H1 (cell line): ENCODE measurements around the gene RNGTT. TPM values are rescaled to one million over a fixed set of nuclear protein-coding genes. Genes with fewer than 3 reads are reported as not detected.

ENCODE experiments used
- CTCF ChIA-PET: fragments of 300-600 bp; sonication (Branson Sonifier 250); formaldehyde crosslinking; loops from one replicate; lab custom pipeline; 2021; ENCODE audit not compliant: partially characterized antibody; lab: Charles Lee
- POLR2A ChIA-PET: fragments of 300-600 bp; sonication (Branson Sonifier 250); formaldehyde crosslinking; loops from one replicate; lab custom pipeline; 2021; ENCODE audit warnings: inconsistent platforms; ENCODE audit not compliant: partially characterized antibody; lab: Charles Lee
- DNase-seq, 2 experiments: peaks; one replicate each; pipeline versions ENCODE4 v3.0.0 to v3.0.0-alpha.2; 2010 to 2022; ENCODE audit warnings: low spot score in 2 of 2, low read depth in 1 of 2, mixed read lengths in 1 of 2
- FAIRE-seq: peaks from 2 replicates; lab custom pipeline; 2011; peaks lifted over from hg19 to GRCh38; lab: Jason Lieb, UNC
- H2AFZ ChIP-seq: 2 replicates; pipeline ENCODE4 v1.8.1; 2012; ENCODE audit warnings: low read length, inconsistent platforms
- H2AK5ac ChIP-seq: 2 replicates; pipeline ENCODE4 v1.6.1; 2013; ENCODE audit warnings: low read depth, low read length
- H2BK120ac ChIP-seq: replicated peaks from 2 replicates; pipeline ENCODE3; 2013; ENCODE audit warnings: low read depth, low read length, inconsistent platforms
- H2BK12ac ChIP-seq: 2 replicates; pipeline ENCODE4 v1.6.1; 2013; ENCODE audit warnings: low read depth, low read length
- H2BK15ac ChIP-seq: 2 replicates; pipeline ENCODE4 v1.6.1; 2013; ENCODE audit warnings: low read length
- H2BK20ac ChIP-seq: 2 replicates; pipeline ENCODE4 v1.6.1; 2013; ENCODE audit warnings: low read length
- H2BK5ac ChIP-seq: 2 replicates; pipeline ENCODE4 v1.6.1; 2013; ENCODE audit warnings: low read depth, low read length
- H3K14ac ChIP-seq: 2 replicates; pipeline ENCODE4 v1.6.1; 2013; ENCODE audit warnings: inconsistent platforms; ENCODE audit not compliant: insufficient read length
- H3K18ac ChIP-seq: 2 replicates; pipeline ENCODE4 v1.6.1; 2013; ENCODE audit warnings: low read length; ENCODE audit errors: extremely low read depth
- H3K23ac ChIP-seq: 2 replicates; pipeline ENCODE4 v1.6.1; 2013; ENCODE audit warnings: inconsistent platforms; ENCODE audit not compliant: insufficient read length
- H3K23me2 ChIP-seq: 2 replicates; pipeline ENCODE4 v1.6.1; 2013; ENCODE audit warnings: low read depth, low read length
- H3K27ac ChIP-seq: 2 replicates; pipeline ENCODE4 v1.6.1; 2011; ENCODE audit warnings: low read depth, low read length, inconsistent platforms
- H3K27me3 ChIP-seq, 4 experiments: replicated peaks in 1 of 4; 1 replicate in 1 of 4; 2 replicates in 3 of 4; pipeline versions ENCODE4 v1.6.1 to v1.8.1; 2011 to 2013; ENCODE audit warnings: low read length in 3 of 4, mild to moderate bottlenecking in 3 of 4, inconsistent platforms in 2 of 4, mixed read lengths in 2 of 4, moderate library complexity in 1 of 4; ENCODE audit not compliant: control insufficient read depth in 3 of 4, insufficient read depth in 3 of 4; ENCODE audit errors: extremely low read depth in 1 of 4
- H3K36me3 ChIP-seq, 4 experiments: 2 replicates each; pipeline versions ENCODE4 v1.6.1 to v1.8.1; 2011 to 2013; ENCODE audit warnings: mild to moderate bottlenecking in 4 of 4, low read length in 3 of 4, moderate library complexity in 2 of 4, control low read depth in 1 of 4, inconsistent platforms in 1 of 4; ENCODE audit not compliant: insufficient read depth in 4 of 4, control insufficient read depth in 2 of 4
- H3K4ac ChIP-seq: replicated peaks from 2 replicates; pipeline ENCODE3; 2013; ENCODE audit warnings: low read length, low read depth, mixed read lengths, inconsistent platforms; ENCODE audit not compliant: insufficient read length
- H3K4me1 ChIP-seq, 4 experiments: replicated peaks in 1 of 4; 1 replicate in 1 of 4; 2 replicates in 3 of 4; pipeline versions ENCODE4 v1.6.1 to v1.8.1; 2011 to 2013; ENCODE audit warnings: low read length in 3 of 4, inconsistent platforms in 2 of 4, mixed read lengths in 1 of 4; ENCODE audit not compliant: insufficient read depth in 4 of 4, control insufficient read depth in 3 of 4
- H3K4me2 ChIP-seq, 2 experiments: 2 replicates each; pipeline versions ENCODE4 v1.6.1 to v1.8.1; 2011 to 2013; ENCODE audit warnings: low read depth in 2 of 2, low read length in 2 of 2, control low read depth in 1 of 2, inconsistent platforms in 1 of 2, mild to moderate bottlenecking in 1 of 2; ENCODE audit not compliant: insufficient read depth in 1 of 2
- H3K4me3 ChIP-seq, 4 experiments: fragments of 200-600, 300-600 bp in 1 of 4; sonication (generic), shearing (Covaris generic), sonication (Bioruptor Twin) in 1 of 4; 2 replicates each; pipeline versions ENCODE4 v1.5.1 to v1.8.1; 2011 to 2016; ENCODE audit warnings: low read length in 4 of 4, low read depth in 3 of 4, control low read depth in 2 of 4, inconsistent platforms in 2 of 4, mild to moderate bottlenecking in 2 of 4, mixed read lengths in 1 of 4, moderate library complexity in 1 of 4; ENCODE audit not compliant: insufficient read depth in 2 of 4; ENCODE audit errors: extremely low read depth in 1 of 4
- H3K56ac ChIP-seq: replicated peaks from 2 replicates; pipeline ENCODE3; 2013; ENCODE audit warnings: low read depth, mild to moderate bottlenecking, mixed read lengths, low read length, inconsistent platforms; ENCODE audit not compliant: insufficient read length
- H3K79me1 ChIP-seq: 2 replicates; pipeline ENCODE4 v1.6.1; 2013; ENCODE audit warnings: low read depth, low read length, control low read depth
- H3K79me2 ChIP-seq, 2 experiments: 2 replicates each; pipeline versions ENCODE4 v1.6.1 to v1.8.1; 2012 to 2013; ENCODE audit warnings: low read length in 2 of 2, mild to moderate bottlenecking in 2 of 2, inconsistent platforms in 1 of 2; ENCODE audit not compliant: insufficient read depth in 2 of 2, control insufficient read depth in 1 of 2
- H3K9ac ChIP-seq, 4 experiments: replicated peaks in 1 of 4; 1 replicate in 1 of 4; 2 replicates in 3 of 4; pipeline versions ENCODE4 v1.6.1 to v1.8.1; 2011 to 2013; ENCODE audit warnings: low read depth in 3 of 4, low read length in 3 of 4, control low read depth in 2 of 4, mild to moderate bottlenecking in 2 of 4, moderate library complexity in 2 of 4, inconsistent platforms in 1 of 4; ENCODE audit errors: extremely low read depth in 1 of 4
- H3K9me3 ChIP-seq, 2 experiments: 2 replicates each; pipeline versions ENCODE4 v1.6.1 to v1.8.1; 2012 to 2013; ENCODE audit warnings: mild to moderate bottlenecking in 2 of 2, moderate library complexity in 2 of 2, control low read depth in 1 of 2, inconsistent platforms in 1 of 2, low read depth in 1 of 2, low read length in 1 of 2, mixed read lengths in 1 of 2; ENCODE audit not compliant: insufficient read depth in 2 of 2
- H4K20me1 ChIP-seq, 2 experiments: replicated peaks in 1 of 2; 2 replicates each; pipeline versions ENCODE3 to v1.8.1; 2011 to 2013; ENCODE audit warnings: inconsistent platforms in 2 of 2, low read length in 2 of 2, mild to moderate bottlenecking in 1 of 2; ENCODE audit not compliant: insufficient read depth in 2 of 2, control insufficient read depth in 1 of 2
- H4K5ac ChIP-seq: 2 replicates; pipeline ENCODE4 v1.6.1; 2013; ENCODE audit warnings: low read length, low read depth, mixed read lengths, inconsistent platforms; ENCODE audit not compliant: insufficient read length
- H4K8ac ChIP-seq: 2 replicates; pipeline ENCODE4 v1.8.0; 2013; ENCODE audit warnings: mild to moderate bottlenecking, moderate library complexity, low read length, inconsistent platforms; ENCODE audit not compliant: insufficient read depth; ENCODE audit errors: extremely low read depth
- H4K91ac ChIP-seq: replicated peaks from 2 replicates; pipeline ENCODE3; 2013; ENCODE audit warnings: low read length, mixed read lengths, inconsistent platforms; ENCODE audit not compliant: insufficient read length
- EP300 ChIP-seq, 2 experiments: IDR thresholded peaks; 1 replicate in 1 of 2; 2 replicates in 1 of 2; pipeline ENCODE4 v1.6.1; 2011 to 2012; ENCODE audit warnings: low read depth in 2 of 2, low read length in 2 of 2, mild to moderate bottlenecking in 2 of 2, borderline replicate concordance in 1 of 2, inconsistent platforms in 1 of 2, moderate library complexity in 1 of 2
- FOSL1 ChIP-seq: IDR thresholded peaks from 2 replicates; pipeline ENCODE4 v1.6.1; 2011; ENCODE audit warnings: mild to moderate bottlenecking, low read depth, low read length, moderate library complexity; ENCODE audit not compliant: insufficient read depth
- RBBP5 ChIP-seq: IDR thresholded peaks from 2 replicates; pipeline ENCODE4 v1.7.1; 2012; ENCODE audit warnings: low read depth, mild to moderate bottlenecking, inconsistent platforms, low read length, moderate library complexity, borderline replicate concordance
- SP1 ChIP-seq: IDR thresholded peaks from 2 replicates; pipeline ENCODE4 v1.6.1; 2011; ENCODE audit warnings: low read depth, low read length
- SP4 ChIP-seq: IDR thresholded peaks from 2 replicates; pipeline ENCODE4 v1.6.1; 2012; ENCODE audit warnings: low read length, inconsistent platforms
- SUZ12 ChIP-seq: fragments of 200-600 bp; sonication (generic); IDR thresholded peaks from 2 replicates; pipeline ENCODE4 v1.6.1; 2012; ENCODE audit warnings: mild to moderate bottlenecking, inconsistent platforms, low read length, moderate library complexity, mixed read lengths
- YY1 ChIP-seq: IDR thresholded peaks from 2 replicates; pipeline ENCODE4 v1.6.1; 2011; ENCODE audit warnings: low read depth, mild to moderate bottlenecking, low read length
- ZNF274 ChIP-seq: IDR thresholded peaks from 2 replicates; pipeline ENCODE4 v1.7.0; 2012; ENCODE audit warnings: low read length, borderline replicate concordance; ENCODE audit errors: extremely low read depth
- WGBS, 2 experiments: shearing (Covaris generic) in 1 of 2; methylation state at CpG; one replicate each; pipeline versions ENCODE4 v1.1.6 to v1.1.7; 2013 to 2015; ENCODE audit warnings: low lambda C conversion rate in 2 of 2, mixed read lengths in 2 of 2, inconsistent platforms in 1 of 2, low coverage in 1 of 2, missing lambda C conversion rate in 1 of 2; ENCODE audit not compliant: insufficient replicate concordance in 2 of 2, insufficient coverage in 1 of 2, insufficient read length in 1 of 2; ENCODE audit errors: extremely low coverage in 1 of 2, missing lambda C conversion rate in 1 of 2; 5-methylcytosine and 5-hydroxymethylcytosine counted together
- polyA plus RNA-seq, 7 experiments: library from polyadenylated mRNA; depleted of rRNA in 3 of 7; stranded (reverse) in 5 of 7; unstranded in 2 of 7; fragments of >200 nt in 5 of 7; fragments of 200-250 nt in 2 of 7; gene quantifications; 1 replicate in 5 of 7; 2 replicates in 1 of 7; 4 replicates in 1 of 7; pipeline versions ENCODE4 v1.2.1 to v1.2.3, GENCODE V29; 2011 to 2013; ENCODE audit warnings: missing spikeins in 2 of 7, mixed read lengths in 2 of 7
- total RNA-seq: library from RNA; stranded (reverse); fragmentation: NEBNext Ultra II Directional; extraction: Animal tissue kit (Norgen Biotek cat#: 25700); gene quantifications from 2 replicates; pipeline ENCODE4 v1.2.1, GENCODE V29; 2021
- TF ChIP-seq, protein P1 (sequence below): IDR thresholded peaks from 2 replicates; pipeline ENCODE4 v1.6.1; 2011; ENCODE audit warnings: low read depth, mild to moderate bottlenecking, low read length; ENCODE audit not compliant: insufficient read depth
- TF ChIP-seq, protein P2 (sequence below): IDR thresholded peaks from 2 replicates; pipeline ENCODE4 v1.6.1; 2012; ENCODE audit warnings: inconsistent platforms
- TF ChIP-seq, protein P3 (sequence below): IDR thresholded peaks from 2 replicates; pipeline ENCODE4 v1.6.1; 2012; ENCODE audit warnings: inconsistent platforms

RNGTT gene
- total and polyA plus RNA-seq, 2 of the 8 experiments (the other 6 are each of a cell fraction or from before 2014, with no cell fraction given): 3.6 to 21.2 TPM

DNA sequence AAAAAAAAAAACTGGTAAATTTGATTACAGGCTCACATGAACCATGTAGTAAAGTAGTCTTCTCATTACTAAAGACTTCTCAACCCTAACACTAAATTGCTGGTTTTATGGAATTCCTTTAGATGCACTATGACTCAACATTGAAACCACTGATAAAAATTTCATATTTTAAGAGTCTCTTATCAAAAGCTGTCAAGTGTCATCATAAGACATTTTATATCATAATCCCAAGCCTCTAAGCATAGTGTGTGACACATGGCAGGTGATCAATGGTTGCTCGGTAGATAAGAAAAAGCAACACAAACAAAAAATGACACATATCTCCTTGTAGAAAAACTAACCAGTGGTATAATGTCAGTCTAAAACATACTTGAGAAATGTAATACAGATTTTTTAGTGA, 258.4 kb downstream of the RNGTT start:
- no peak overlapping the region for H3K23ac ChIP-seq
- H3K4ac ChIP-seq: no peak overlapping the region
- H3K79me1 ChIP-seq: no peaks in the 10 kb centered on the region
- H2AFZ ChIP-seq: no peak overlapping the region
- 95% methylated on average over 1 of the region's 1 CpG; no CpG with 5 or more reads in 1 of the 2 experiments for WGBS, 2 experiments
- H2BK5ac ChIP-seq: no peak overlapping the region
- POLR2A ChIA-PET: no interaction called here
- no peaks in the 10 kb centered on the region for H3K27me3 ChIP-seq
- H3K4me2 ChIP-seq: no peak overlapping the region
- no peak overlapping the region for H4K8ac ChIP-seq
- no peak overlapping the region for H2BK15ac ChIP-seq
- no peak overlapping the region for H3K56ac ChIP-seq
- no peak overlapping the region for H3K27ac ChIP-seq
- H3K36me3 ChIP-seq: no peaks in the 10 kb centered on the region; a peak in 1 of 8 replicates
- H2AK5ac ChIP-seq: no peak overlapping the region
- no peaks in the 10 kb centered on the region for H3K23me2 ChIP-seq
- no peaks in the 10 kb centered on the region for H3K9me3 ChIP-seq
- no peak for FAIRE-seq
- no peaks in the 10 kb centered on the region for H3K4me1 ChIP-seq
- H3K79me2 ChIP-seq: no peaks in the 10 kb centered on the region
- no peak for DNase-seq
- no peak overlapping the region for H3K18ac ChIP-seq
- no peak overlapping the region for H2BK12ac ChIP-seq
- no peak overlapping the region for H3K14ac ChIP-seq
- H2BK120ac ChIP-seq: no peak overlapping the region
- no peak overlapping the region for H4K91ac ChIP-seq
- TF ChIP-seq SUZ12 (no peak), SP4 (no peak), ZNF274 (no peak), RBBP5 (no peak), FOSL1 (no peak), SP1 (no peak), YY1 (no peak), EP300 (IDR thresholded peaks at IDR 0.05; ENCODE audit: borderline replicate concordance in 1 of 2, low read depth in 2 of 2, low read length in 2 of 2) (no peak)
- TF ChIP-seq, protein P1, sequence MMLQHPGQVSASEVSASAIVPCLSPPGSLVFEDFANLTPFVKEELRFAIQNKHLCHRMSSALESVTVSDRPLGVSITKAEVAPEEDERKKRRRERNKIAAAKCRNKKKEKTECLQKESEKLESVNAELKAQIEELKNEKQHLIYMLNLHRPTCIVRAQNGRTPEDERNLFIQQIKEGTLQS: no peak
- TF ChIP-seq, protein P2, sequence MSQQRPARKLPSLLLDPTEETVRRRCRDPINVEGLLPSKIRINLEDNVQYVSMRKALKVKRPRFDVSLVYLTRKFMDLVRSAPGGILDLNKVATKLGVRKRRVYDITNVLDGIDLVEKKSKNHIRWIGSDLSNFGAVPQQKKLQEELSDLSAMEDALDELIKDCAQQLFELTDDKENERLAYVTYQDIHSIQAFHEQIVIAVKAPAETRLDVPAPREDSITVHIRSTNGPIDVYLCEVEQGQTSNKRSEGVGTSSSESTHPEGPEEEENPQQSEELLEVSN: no peak
- TF ChIP-seq, protein P3, sequence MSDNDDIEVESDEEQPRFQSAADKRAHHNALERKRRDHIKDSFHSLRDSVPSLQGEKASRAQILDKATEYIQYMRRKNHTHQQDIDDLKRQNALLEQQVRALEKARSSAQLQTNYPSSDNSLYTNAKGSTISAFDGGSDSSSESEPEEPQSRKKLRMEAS: no peak
- H4K5ac ChIP-seq: no peak overlapping the region
- CTCF ChIA-PET: no interaction called here
- H4K20me1 ChIP-seq: no peaks in the 10 kb centered on the region
- H2BK20ac ChIP-seq: no peak overlapping the region
- no peak overlapping the region for H3K4me3 ChIP-seq
- H3K9ac ChIP-seq: no peak overlapping the region
